ENCODE measurements around the gene RABGAP1L. TPM values are rescaled to one million over a fixed set of nuclear protein-coding genes. Genes with fewer than 3 reads are reported as not detected.

Gene RABGAP1L
- total and polyA plus RNA-seq, 4 donors: 4.8 to 53.5 (median 18.8) TPM

GRCh38 chr1:174433451-174433850 is 274.1 kb downstream of the RABGAP1L start:
- DNase-seq (ENCODE audit: low spot score): no peak
- Histone ChIP-seq H3K27ac (ENCODE audit: low read depth in 1 of 2, low read length in 2 of 2) (no peak overlapping the region), H3K4me3 (ENCODE audit: low read depth in 1 of 3, low read length in 3 of 3) (no peak overlapping the region), H3K36me3 (ENCODE audit: control insufficient read depth in 4 of 4, insufficient read depth in 3 of 4, low read depth in 1 of 4, low read length in 3 of 4) (no peaks in the 10 kb centered on the region), H3K27me3 (ENCODE audit: control insufficient read depth in 4 of 4, insufficient read depth in 4 of 4, low read length in 3 of 4) (no peaks in the 10 kb centered on the region), H3K9me3 (ENCODE audit: control insufficient read depth in 4 of 4, low read length in 3 of 4) (no peaks in the 10 kb centered on the region), H3K4me1 (ENCODE audit: control insufficient read depth in 4 of 4, insufficient read depth in 4 of 4, low read length in 3 of 4) (no peaks in the 10 kb centered on the region), H3K9ac (ENCODE audit: low read depth in 1 of 2, low read length in 2 of 2) (no peak overlapping the region)
- TF ChIP-seq JUND (IDR thresholded peaks at IDR 0.05) (no peak), FOXA2 (IDR thresholded peaks at IDR 0.05) (no peak), HNF4A (conservative IDR thresholded peaks at IDR 0.05) (no peak), REST (IDR thresholded peaks at IDR 0.05) (no peak), HNF4G (IDR thresholded peaks at IDR 0.05) (no peak), MAX (IDR thresholded peaks at IDR 0.05) (no peak), YY1 (IDR thresholded peaks at IDR 0.05) (no peak), ZBTB33 (IDR thresholded peaks at IDR 0.05) (no peak), EGR1 (IDR thresholded peaks at IDR 0.05; ENCODE audit: low read depth in 2 of 2) (no peak), SP1 (IDR thresholded peaks at IDR 0.05) (no peak), NR2F2 (IDR thresholded peaks at IDR 0.05) (no peak), ATF3 (IDR thresholded peaks at IDR 0.05) (no peak), RXRA (IDR thresholded peaks at IDR 0.05) (no peak), FOXA1 (IDR thresholded peaks at IDR 0.05) (no peak), TAF1 (conservative IDR thresholded peaks at IDR 0.05) (no peak)
- WGBS: 97% methylated on average over 1 of the region's 1 CpG

GRCh38 chr1:174445351-174445750 is 286.0 kb downstream of the RABGAP1L start:
- peaks cover 0 to 3% (median 0%) of the 10 kb centered on the region in 4 donors for H3K4me1 ChIP-seq (ENCODE audit: control insufficient read depth in 4 of 4, insufficient read depth in 4 of 4, low read length in 3 of 4)
- TF ChIP-seq CTCF (IDR thresholded peaks at IDR 0.05; ENCODE audit: low read depth, low read length, missing input control): no peak
- no peak for TF ChIP-seq ATF3 (IDR thresholded peaks at IDR 0.05)
- TF ChIP-seq RAD21 (IDR thresholded peaks at IDR 0.05): no peak
- no peak for TF ChIP-seq JUND (IDR thresholded peaks at IDR 0.05)
- TF ChIP-seq MAX (IDR thresholded peaks at IDR 0.05): no peak
- no peak for TF ChIP-seq GABPA (IDR thresholded peaks at IDR 0.05 in 1 of 2, conservative IDR thresholded peaks at IDR 0.05 in 1 of 2)
- no peak for TF ChIP-seq TAF1 (conservative IDR thresholded peaks at IDR 0.05)
- no peak for TF ChIP-seq RXRA (IDR thresholded peaks at IDR 0.05)
- no peak for TF ChIP-seq EGR1 (IDR thresholded peaks at IDR 0.05; ENCODE audit: low read depth in 2 of 2)
- no peak for TF ChIP-seq REST (IDR thresholded peaks at IDR 0.05)
- no peak for TF ChIP-seq YY1 (IDR thresholded peaks at IDR 0.05)
- no peak for TF ChIP-seq FOXA1 (IDR thresholded peaks at IDR 0.05)
- H3K27me3 ChIP-seq (ENCODE audit: control insufficient read depth in 4 of 4, insufficient read depth in 4 of 4, low read length in 3 of 4): no peaks in the 10 kb centered on the region
- no peaks in the 10 kb centered on the region for H3K9me3 ChIP-seq (ENCODE audit: control insufficient read depth in 4 of 4, low read length in 3 of 4)
- no peak overlapping the region for H3K27ac ChIP-seq (ENCODE audit: low read depth in 1 of 2, low read length in 2 of 2)
- no peaks in the 10 kb centered on the region for H3K36me3 ChIP-seq (ENCODE audit: control insufficient read depth in 4 of 4, insufficient read depth in 3 of 4, low read depth in 1 of 4, low read length in 3 of 4)
- H3K4me3 ChIP-seq (ENCODE audit: low read depth in 1 of 3, low read length in 3 of 3): no peak overlapping the region
- no peak for DNase-seq (ENCODE audit: low spot score)
- H3K9ac ChIP-seq (ENCODE audit: low read depth in 1 of 2, low read length in 2 of 2): no peak overlapping the region

Data from liver (tissue), 9 donors.